GM21619 (cell line): ENCODE results near the gene SCARB2.

ENCODE experiments used
- ATAC-seq: cut with Tn5 transposase; IDR thresholded peaks from one replicate; pipeline ENCODE4 v1.9.1; 2021; ENCODE audit not compliant: unreplicated experiment

Gene SCARB2

GRCh38 chr4:76155979-76156378, 57.6 kb downstream of the SCARB2 start:
- no peak for ATAC-seq

GRCh38 chr4:76153356-76153755, 60.3 kb downstream of the SCARB2 start:
- ATAC-seq, result no peak

GRCh38 chr4:76148142-76148865, 65.3 kb downstream of the SCARB2 start, which contains the start of gene NUP54:
Gene NUP54, minus strand, starts transcription at chr4:76148397. Its CDS starts 23 bp downstream, at chr4:76148374.
- peak; percentile 99 for ATAC-seq

GRCh38 chr4:76147454-76148141, 66.0 kb downstream of the SCARB2 start:
- peak; percentile 32 for ATAC-seq

- no peak for ATAC-seq
Observed at GRCh38 chr4:76144546-76144945, 69.1 kb downstream of the SCARB2 start.

- no peak for ATAC-seq
Observed at GRCh38 chr4:76141241-76141640, 72.4 kb downstream of the SCARB2 start.

GRCh38 chr4:76127754-76128153, 85.9 kb downstream of the SCARB2 start:
- no peak for ATAC-seq

GRCh38 chr4:76125816-76126215, 87.8 kb downstream of the SCARB2 start:
- ATAC-seq, result no peak

- ATAC-seq, result no peak
Observed at GRCh38 chr4:76120199-76120598, 93.4 kb downstream of the SCARB2 start.

GRCh38 chr4:76117536-76117935, 96.1 kb downstream of the SCARB2 start:
- ATAC-seq, result no peak

- no peak for ATAC-seq
Observed at GRCh38 chr4:76116821-76117220, 96.8 kb downstream of the SCARB2 start.
